A549 (cell line): ENCODE data around the gene ERVMER34-1. TPM values are rescaled to one million over a fixed set of nuclear protein-coding genes. Genes with fewer than 3 reads are reported as not detected.

Experiments used
- ATAC-seq, 2 experiments: fragments of 200-7000 bp in 1 of 2; fragments of >200 bp in 1 of 2; cut with Nextera tagmentation in 1 of 2; cut with Tn5 transposase in 1 of 2; 3 replicates each; pipeline versions ENCODE4 v1.8.0 to v1.9.1; 2018 to 2020; ENCODE audit warnings: mild to moderate bottlenecking in 1 of 2, moderate library complexity in 1 of 2
- CTCF ChIA-PET: fragments of 300-600 bp; sonication (Branson Sonifier 250); formaldehyde crosslinking; extraction: SDS; loops from one replicate; lab custom pipeline; 2021; ENCODE audit warnings: antibody characterized with exemption, inconsistent platforms; lab: Yijun Ruan, JAX
- POLR2A ChIA-PET: fragments of 350-600 bp; formaldehyde crosslinking; extraction: SDS; loops from one replicate; lab custom pipeline; 2021; ENCODE audit warnings: antibody characterized with exemption, inconsistent platforms; lab: Yijun Ruan, JAX
- DNase-seq, 2 experiments: peaks; one replicate each; pipeline versions ENCODE4 v3.0.0 to v3.0.0-alpha.2; 2011 to 2016; ENCODE audit warnings: low read depth in 1 of 2, low spot score in 1 of 2
- FAIRE-seq: peaks from 2 replicates; lab custom pipeline; 2011; peaks lifted over from hg19 to GRCh38; lab: Jason Lieb, UNC
- H3K27ac ChIP-seq, 2 experiments: fragments of >200 bp; sonication (Bioruptor Twin); formaldehyde crosslinking; 3 replicates each; pipeline ENCODE4 v1.5.1; 2016 to 2017
- H3K4me1 ChIP-seq: fragments of >200 bp; sonication (Bioruptor Twin); formaldehyde crosslinking; 3 replicates; pipeline ENCODE4 v1.6.1; 2016
- H3K4me2 ChIP-seq: fragments of >200 bp; sonication (Bioruptor Twin); formaldehyde crosslinking; 3 replicates; pipeline ENCODE4 v1.6.1; 2016
- H3K4me3 ChIP-seq: fragments of >200 bp; sonication (Bioruptor Twin); formaldehyde crosslinking; 3 replicates; pipeline ENCODE4 v1.5.1; 2016
- H3K9me3 ChIP-seq: fragments of >200 bp; sonication (Bioruptor Twin); formaldehyde crosslinking; 3 replicates; pipeline ENCODE4 v1.6.1; 2016
- ATOH8 ChIP-seq: fragments of 250-450 bp; sonication (Bioruptor Pico); IDR thresholded peaks from 2 replicates; pipeline ENCODE4 v1.5.0; 2020; ENCODE audit warnings: low read depth, mild to moderate bottlenecking, moderate library complexity
- GATA3 ChIP-seq: IDR thresholded peaks from 2 replicates; pipeline ENCODE4 v1.6.1; 2012; ENCODE audit warnings: borderline replicate concordance
- HDAC2 ChIP-seq: fragments of 200-600 bp; sonication (generic); IDR thresholded peaks from 2 replicates; pipeline ENCODE4 v1.6.1; 2016
- HMGXB4 ChIP-seq: fragments of 250-450 bp; sonication (Bioruptor Pico); IDR thresholded peaks from 2 replicates; pipeline ENCODE4 v1.5.0; 2021; ENCODE audit warnings: mild to moderate bottlenecking, moderate library complexity, borderline replicate concordance
- JUNB ChIP-seq: fragments of >200 bp; sonication (Bioruptor Twin); formaldehyde crosslinking; IDR thresholded peaks from 2 replicates; pipeline ENCODE4 v1.6.1; 2016
- KDM1A ChIP-seq: fragments of 200-600 bp; sonication (generic); IDR thresholded peaks from 2 replicates; pipeline ENCODE4 v1.6.1; 2016; ENCODE audit warnings: low read depth, mild to moderate bottlenecking
- KDM5A ChIP-seq: fragments of 200-600 bp; sonication (generic); IDR thresholded peaks from 2 replicates; pipeline ENCODE4 v1.6.1; 2016; ENCODE audit warnings: antibody characterized with exemption, mild to moderate bottlenecking
- MAZ ChIP-seq: fragments of 150-350 bp; IDR thresholded peaks from 2 replicates; pipeline ENCODE4 v1.6.1; 2014; ENCODE audit warnings: antibody characterized with exemption, low read depth, low read length, borderline replicate concordance
- MYC ChIP-seq: IDR thresholded peaks from 2 replicates; pipeline ENCODE4 v1.6.1; 2012; ENCODE audit warnings: mild to moderate bottlenecking, inconsistent platforms, low read length, improper control_type of control experiment, borderline replicate concordance
- NPAS2 ChIP-seq: fragments of 250-450 bp; sonication (Bioruptor Pico); IDR thresholded peaks from 2 replicates; pipeline ENCODE4 v1.8.0; 2022; ENCODE audit warnings: mild to moderate bottlenecking, moderate library complexity, borderline replicate concordance
- POLR2A ChIP-seq: IDR thresholded peaks from 2 replicates; pipeline ENCODE4 v1.6.1; 2012; ENCODE audit warnings: mild to moderate bottlenecking, low read length
- RNF2 ChIP-seq: fragments of 200-600 bp; sonication (generic); IDR thresholded peaks from 2 replicates; pipeline ENCODE4 v1.6.1; 2016; ENCODE audit warnings: low read depth, mild to moderate bottlenecking, antibody characterized with exemption, moderate library complexity, borderline replicate concordance
- SMC3 ChIP-seq: fragments of >200 bp; sonication (Bioruptor Twin); formaldehyde crosslinking; IDR thresholded peaks from 3 replicates; pipeline ENCODE4 v1.6.1; 2018; ENCODE audit warnings: inconsistent platforms
- SREBF2 ChIP-seq: fragments of 450-650 bp; IDR thresholded peaks from 2 replicates; pipeline ENCODE4 v1.6.1; 2014; ENCODE audit warnings: mild to moderate bottlenecking, moderate library complexity
- TP53 ChIP-seq: fragments of 250-450 bp; sonication (Bioruptor Pico); IDR thresholded peaks from 2 replicates; pipeline ENCODE4 v1.5.0; 2021; ENCODE audit warnings: mild to moderate bottlenecking, moderate library complexity
- ZC3H11A ChIP-seq: fragments of 450-650 bp; IDR thresholded peaks from 2 replicates; pipeline ENCODE4 v1.6.1; 2014; ENCODE audit warnings: antibody characterized with exemption, mild to moderate bottlenecking
- ZFP36 ChIP-seq: fragments of 450-650 bp; IDR thresholded peaks from 2 replicates; pipeline ENCODE4 v1.6.1; 2014; ENCODE audit warnings: borderline replicate concordance; ENCODE audit not compliant: partially characterized antibody
- ZNF302 ChIP-seq: fragments of 250-450 bp; sonication (Bioruptor Pico); IDR thresholded peaks from 2 replicates; pipeline ENCODE4 v1.9.0; 2021; ENCODE audit warnings: inconsistent platforms, mild to moderate bottlenecking, moderate library complexity
- ZSCAN20 ChIP-seq: fragments of 250-450 bp; sonication (Bioruptor Pico); IDR thresholded peaks from 2 replicates; pipeline ENCODE4 v1.8.0; 2022; ENCODE audit warnings: mild to moderate bottlenecking, moderate library complexity
- WGBS: methylation state at CpG from one replicate; pipeline ENCODE4 v1.1.6; 2017; ENCODE audit errors: missing lambda C conversion rate; 5-methylcytosine and 5-hydroxymethylcytosine counted together
- polyA plus RNA-seq, 4 experiments: library from polyadenylated mRNA; depleted of rRNA in 3 of 4; stranded (reverse); fragments of >200 nt; fragmentation: RNase III in 1 of 4; extraction: RNeasy Plus Mini Kit Qiagen cat#74134 plus additional on column Dnase treatment in 1 of 4; gene quantifications; 2 replicates in 3 of 4; 3 replicates in 1 of 4; pipeline ENCODE4 v1.2.3, GENCODE V29; 2011 to 2017
- TF ChIP-seq, protein P1 (sequence below): fragments of 150-350 bp; IDR thresholded peaks from 2 replicates; pipeline ENCODE4 v1.6.1; 2014; ENCODE audit warnings: low read depth, mild to moderate bottlenecking, low read length
- TF ChIP-seq, protein P2 (sequence below): fragments of 200-600 bp; sonication (generic); IDR thresholded peaks from 2 replicates; pipeline ENCODE4 v1.6.1; 2016; ENCODE audit warnings: antibody characterized with exemption, mild to moderate bottlenecking, moderate library complexity

Gene ERVMER34-1
- polyA plus RNA-seq, 2 of the 4 experiments (the other 2 are of a cell fraction) = 0.41 to 0.59 TPM

DNA sequence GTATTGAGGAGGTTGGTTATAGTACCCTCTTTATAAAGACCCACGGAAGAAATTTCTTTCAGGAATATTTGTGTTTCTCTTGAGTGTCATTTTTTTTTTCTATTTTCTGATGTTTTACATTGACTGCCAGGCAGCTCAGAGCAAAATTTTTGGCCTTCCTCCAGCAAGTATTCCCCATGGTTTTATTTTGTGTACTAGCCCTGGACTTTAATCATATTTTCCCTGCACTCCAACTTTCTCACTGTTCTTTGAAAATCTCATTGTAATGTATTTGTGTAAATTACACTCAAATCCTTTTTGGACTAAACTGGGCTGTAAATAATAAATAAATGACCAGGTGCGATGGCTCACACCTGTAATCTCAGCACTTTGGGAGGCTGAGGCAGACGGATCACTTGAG, 46.6 kb downstream of the ERVMER34-1 start:
- 69% methylated on average over 3 of the region's 3 CpGs for WGBS
- DNase-seq (no peak), FAIRE-seq (no peak), ATAC-seq (no peak)
- H3K4me2 ChIP-seq = no peak overlapping the region
- no peak overlapping the region for H3K4me3 ChIP-seq
- no peaks in the 10 kb centered on the region for H3K9me3 ChIP-seq
- ChIA-PET POLR2A (no interaction called here), CTCF (interaction anchor here (1.3 kb wide), 1 partner anchor 1529 kb away, joined by 4 read pairs; no protein-coding TSS in a partner anchor)
- no peaks in the 10 kb centered on the region for H3K4me1 ChIP-seq
- TF ChIP-seq, protein P1, sequence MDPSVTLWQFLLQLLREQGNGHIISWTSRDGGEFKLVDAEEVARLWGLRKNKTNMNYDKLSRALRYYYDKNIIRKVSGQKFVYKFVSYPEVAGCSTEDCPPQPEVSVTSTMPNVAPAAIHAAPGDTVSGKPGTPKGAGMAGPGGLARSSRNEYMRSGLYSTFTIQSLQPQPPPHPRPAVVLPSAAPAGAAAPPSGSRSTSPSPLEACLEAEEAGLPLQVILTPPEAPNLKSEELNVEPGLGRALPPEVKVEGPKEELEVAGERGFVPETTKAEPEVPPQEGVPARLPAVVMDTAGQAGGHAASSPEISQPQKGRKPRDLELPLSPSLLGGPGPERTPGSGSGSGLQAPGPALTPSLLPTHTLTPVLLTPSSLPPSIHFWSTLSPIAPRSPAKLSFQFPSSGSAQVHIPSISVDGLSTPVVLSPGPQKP = no peak
- TF ChIP-seq RNF2 (no peak), POLR2A (no peak), NPAS2 (no peak), JUNB (no peak), ZFP36 (no peak), SMC3 (no peak), SREBF2 (no peak), GATA3 (no peak), HMGXB4 (CRISPR knock-in tag) (no peak), HDAC2 (no peak), MYC (no peak), KDM5A (no peak), ZNF302 (CRISPR knock-in tag) (no peak), KDM1A (no peak), ATOH8 (no peak), TP53 (CRISPR knock-in tag) (no peak), MAZ (no peak)
- TF ChIP-seq, protein P2, sequence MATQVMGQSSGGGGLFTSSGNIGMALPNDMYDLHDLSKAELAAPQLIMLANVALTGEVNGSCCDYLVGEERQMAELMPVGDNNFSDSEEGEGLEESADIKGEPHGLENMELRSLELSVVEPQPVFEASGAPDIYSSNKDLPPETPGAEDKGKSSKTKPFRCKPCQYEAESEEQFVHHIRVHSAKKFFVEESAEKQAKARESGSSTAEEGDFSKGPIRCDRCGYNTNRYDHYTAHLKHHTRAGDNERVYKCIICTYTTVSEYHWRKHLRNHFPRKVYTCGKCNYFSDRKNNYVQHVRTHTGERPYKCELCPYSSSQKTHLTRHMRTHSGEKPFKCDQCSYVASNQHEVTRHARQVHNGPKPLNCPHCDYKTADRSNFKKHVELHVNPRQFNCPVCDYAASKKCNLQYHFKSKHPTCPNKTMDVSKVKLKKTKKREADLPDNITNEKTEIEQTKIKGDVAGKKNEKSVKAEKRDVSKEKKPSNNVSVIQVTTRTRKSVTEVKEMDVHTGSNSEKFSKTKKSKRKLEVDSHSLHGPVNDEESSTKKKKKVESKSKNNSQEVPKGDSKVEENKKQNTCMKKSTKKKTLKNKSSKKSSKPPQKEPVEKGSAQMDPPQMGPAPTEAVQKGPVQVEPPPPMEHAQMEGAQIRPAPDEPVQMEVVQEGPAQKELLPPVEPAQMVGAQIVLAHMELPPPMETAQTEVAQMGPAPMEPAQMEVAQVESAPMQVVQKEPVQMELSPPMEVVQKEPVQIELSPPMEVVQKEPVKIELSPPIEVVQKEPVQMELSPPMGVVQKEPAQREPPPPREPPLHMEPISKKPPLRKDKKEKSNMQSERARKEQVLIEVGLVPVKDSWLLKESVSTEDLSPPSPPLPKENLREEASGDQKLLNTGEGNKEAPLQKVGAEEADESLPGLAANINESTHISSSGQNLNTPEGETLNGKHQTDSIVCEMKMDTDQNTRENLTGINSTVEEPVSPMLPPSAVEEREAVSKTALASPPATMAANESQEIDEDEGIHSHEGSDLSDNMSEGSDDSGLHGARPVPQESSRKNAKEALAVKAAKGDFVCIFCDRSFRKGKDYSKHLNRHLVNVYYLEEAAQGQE = no peak
- no peak overlapping the region for H3K27ac ChIP-seq

GRCh38 chr4:52704133-52704532, 47.1 kb downstream of the ERVMER34-1 start:
- no peak for TF ChIP-seq ZC3H11A
- no peak for TF ChIP-seq ZSCAN20 (CRISPR knock-in tag)
- TF ChIP-seq, all 56 proteins: peak for 0
- Histone ChIP-seq H3K9me3 (no peaks in the 10 kb centered on the region), H3K27ac (no peak overlapping the region), H3K4me1 (no peaks in the 10 kb centered on the region), H3K4me3 (no peak overlapping the region), H3K4me2 (no peak overlapping the region)
- FAIRE-seq (no peak), DNase-seq (no peak), ATAC-seq (no peak)
- CTCF ChIA-PET = interaction anchor here (1.1 kb wide), 1 partner anchor 281 kb away, joined by 3 read pairs; no protein-coding TSS in a partner anchor
- 40% methylated on average over 1 of the region's 1 CpG for WGBS
- POLR2A ChIA-PET = no interaction called here
